ENCODE measurements around the gene NEUROG3.

NEUROG3 gene, protein sequence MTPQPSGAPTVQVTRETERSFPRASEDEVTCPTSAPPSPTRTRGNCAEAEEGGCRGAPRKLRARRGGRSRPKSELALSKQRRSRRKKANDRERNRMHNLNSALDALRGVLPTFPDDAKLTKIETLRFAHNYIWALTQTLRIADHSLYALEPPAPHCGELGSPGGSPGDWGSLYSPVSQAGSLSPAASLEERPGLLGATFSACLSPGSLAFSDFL

DNA sequence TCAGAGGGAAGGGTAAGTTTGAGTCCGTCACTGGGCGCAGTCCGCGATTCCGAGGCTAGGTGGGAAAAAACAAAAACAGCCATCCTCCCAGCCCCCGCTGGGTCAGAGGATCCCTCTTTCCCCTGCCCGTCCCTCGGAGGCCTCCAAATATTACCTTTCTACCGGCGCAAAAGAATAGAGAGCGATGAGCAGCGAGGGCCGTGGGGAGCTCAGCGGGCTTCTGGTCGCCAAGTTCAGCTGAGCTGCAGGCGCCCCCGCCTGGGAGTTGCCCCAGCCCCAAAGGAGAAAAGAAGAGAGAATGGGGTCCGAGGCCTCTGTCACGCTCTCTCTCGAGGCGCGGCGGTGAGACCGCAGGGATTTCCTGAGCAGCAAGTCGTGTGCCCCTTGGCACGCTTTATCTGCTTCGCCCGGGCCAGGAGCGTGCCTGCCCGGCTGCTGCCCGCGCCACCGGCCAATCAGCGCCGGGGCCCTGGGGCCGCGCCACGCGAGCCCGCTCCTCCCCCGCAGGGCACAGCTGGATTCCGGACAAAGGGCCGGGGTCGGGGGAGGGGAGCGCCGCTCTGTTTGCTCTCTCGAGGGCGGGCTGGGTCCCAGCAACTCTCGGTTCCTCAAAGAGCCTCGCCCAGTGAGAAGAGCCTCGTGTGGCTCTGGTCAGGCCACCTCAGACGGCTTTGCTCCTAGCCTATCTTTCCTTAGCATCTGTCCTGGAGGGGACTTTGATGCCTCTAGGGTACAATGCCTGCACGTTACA lies at the start of gene NEUROG3:
Gene NEUROG3 (minus strand): TSS at position 367 of the 751 bp plus-strand sequence. CDS start 379 bp downstream, outside the sequence.
- DNase-seq (ENCODE audit: low spot score), result no peak

DNA sequence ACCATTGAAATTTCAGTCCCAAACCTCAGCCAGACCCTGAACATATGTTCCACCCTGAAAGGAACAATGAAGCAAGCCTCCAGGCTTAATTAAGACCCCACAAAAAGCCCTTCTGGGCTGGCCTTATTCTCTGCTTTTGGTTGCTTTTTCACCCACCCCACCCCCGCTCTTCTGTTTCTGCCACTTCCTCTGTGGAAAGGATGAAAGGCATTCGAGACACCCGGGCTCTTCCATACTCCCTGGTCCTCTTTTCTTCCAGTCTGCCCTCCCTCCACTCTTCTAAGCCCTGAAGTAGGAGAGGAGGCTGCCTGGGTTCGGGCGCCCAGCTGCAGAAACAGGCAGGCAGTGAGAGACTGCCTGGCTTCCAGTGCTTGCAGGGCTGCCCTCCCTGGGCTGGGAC lies 47.4 kb upstream of the NEUROG3 start:
- no peak for DNase-seq (ENCODE audit: low spot score)

DNA sequence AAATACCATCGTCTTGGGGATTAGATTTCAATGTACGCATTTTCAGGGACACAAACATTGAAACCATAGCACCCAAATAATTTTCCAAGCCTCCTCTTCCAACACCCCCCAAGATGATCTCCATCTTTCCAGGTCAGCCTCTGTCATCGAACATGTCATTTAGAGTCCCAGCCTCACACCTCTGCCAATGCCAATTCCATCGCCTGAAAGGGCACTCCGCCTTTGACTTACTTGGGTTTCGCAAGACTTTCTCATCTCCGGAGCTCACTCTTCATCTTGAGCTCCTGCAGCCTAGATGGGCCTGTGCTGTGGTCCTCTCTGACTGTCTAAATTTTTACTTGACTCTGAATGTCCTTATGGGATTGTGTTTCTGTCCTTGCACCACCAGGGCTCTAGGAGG lies 46.4 kb upstream of the NEUROG3 start:
- DNase-seq (ENCODE audit: low spot score), result no peak

DNA sequence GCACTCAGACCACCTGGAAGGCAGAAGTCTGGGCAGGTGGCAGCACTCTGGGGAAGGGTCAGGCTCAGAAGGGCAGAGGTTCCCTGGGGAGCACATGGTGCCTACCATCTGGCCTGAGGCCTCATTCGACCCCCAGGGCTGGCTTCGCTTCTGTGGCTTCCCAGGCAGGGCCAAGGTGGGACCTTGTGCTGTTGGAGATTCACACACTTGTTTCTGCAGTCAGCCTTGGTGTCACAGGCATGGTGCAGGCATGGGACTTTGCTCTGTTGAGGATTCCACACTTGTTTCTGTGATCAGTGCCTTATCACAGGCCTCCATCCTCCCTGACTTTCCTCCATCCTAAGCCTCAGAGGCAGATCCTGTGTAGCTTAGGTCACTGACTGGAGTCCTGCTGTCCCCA lies 45.5 kb upstream of the NEUROG3 start:
- no peak for DNase-seq (ENCODE audit: low spot score)

DNA sequence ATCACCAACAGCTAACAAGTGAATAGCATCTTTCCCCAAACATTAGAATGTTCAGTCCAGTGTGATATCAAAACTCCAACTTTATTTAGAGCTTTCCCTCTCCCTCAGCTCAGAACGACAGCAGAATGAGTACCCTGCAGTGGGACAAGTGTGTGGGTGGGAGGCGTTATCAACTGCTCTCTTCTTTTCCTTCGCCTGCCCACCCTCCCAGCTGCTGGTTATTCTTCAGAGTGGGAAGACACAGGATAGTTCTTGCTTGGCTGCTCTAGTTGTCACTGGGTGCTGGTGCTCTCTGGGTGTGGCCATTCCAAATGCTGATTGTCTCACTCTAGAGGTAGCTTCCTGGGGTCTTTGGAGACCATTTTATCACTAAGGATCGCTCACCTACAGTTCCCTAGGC lies 43.1 kb upstream of the NEUROG3 start:
- no peak for DNase-seq (ENCODE audit: low spot score)

DNA sequence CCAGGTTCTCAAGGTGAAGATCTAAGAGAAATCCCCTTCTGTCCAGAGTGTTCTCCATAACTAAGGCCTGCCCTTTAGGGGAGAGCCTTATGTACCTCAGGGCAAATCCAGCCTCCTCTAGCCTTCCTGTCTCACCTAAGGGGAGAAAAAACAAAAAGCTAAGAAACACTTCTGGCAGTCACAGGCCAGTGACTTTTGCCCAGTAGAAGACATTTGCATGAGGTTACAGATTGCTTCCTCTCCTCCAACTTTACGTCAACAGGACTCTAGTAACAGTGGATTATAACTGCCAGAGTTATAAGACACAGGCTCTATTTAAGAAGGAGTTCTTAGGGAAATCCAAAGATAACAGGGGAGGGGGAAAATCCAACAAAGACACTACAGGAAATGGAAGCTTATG lies 40.9 kb upstream of the NEUROG3 start:
- DNase-seq (ENCODE audit: low spot score), result no peak

DNA sequence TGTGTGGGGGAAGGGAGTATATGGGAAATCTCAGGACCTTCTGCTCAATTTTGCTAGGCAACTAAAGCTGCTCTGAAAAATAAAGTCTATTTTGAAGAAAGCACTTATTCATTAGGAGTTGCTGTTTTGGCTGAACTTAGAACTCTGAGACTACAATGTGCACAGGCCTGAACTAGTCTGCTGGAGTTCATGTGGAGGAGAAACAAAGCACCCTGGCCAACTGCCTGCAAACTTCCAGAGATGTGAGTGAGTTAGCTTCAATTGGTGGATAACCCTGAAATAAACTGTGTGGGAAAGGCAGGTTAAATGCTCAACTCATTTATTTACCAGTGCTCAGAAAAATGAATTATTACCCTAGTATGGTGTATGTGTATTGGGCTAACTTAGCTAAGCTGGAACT lies 39.5 kb upstream of the NEUROG3 start:
- DNase-seq (ENCODE audit: low spot score), result no peak

DNA sequence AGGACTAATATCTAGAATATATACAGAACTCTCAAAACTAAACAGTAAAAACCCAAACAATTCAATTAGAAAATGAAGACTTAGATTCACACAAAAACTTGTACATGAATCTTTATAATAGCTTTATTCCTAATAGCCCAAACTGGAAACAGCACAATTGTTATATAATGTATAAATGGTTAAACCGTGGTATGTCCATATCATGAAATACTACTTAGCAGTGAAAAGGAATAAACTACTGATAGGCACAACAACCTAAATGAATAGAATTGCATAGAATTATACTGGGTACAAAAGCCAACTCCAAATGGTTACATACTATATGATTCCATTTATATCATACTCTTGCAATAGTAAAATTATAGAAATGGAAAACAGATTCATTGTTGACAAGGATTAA lies 35.9 kb upstream of the NEUROG3 start:
- no peak for DNase-seq (ENCODE audit: low spot score)

DNA sequence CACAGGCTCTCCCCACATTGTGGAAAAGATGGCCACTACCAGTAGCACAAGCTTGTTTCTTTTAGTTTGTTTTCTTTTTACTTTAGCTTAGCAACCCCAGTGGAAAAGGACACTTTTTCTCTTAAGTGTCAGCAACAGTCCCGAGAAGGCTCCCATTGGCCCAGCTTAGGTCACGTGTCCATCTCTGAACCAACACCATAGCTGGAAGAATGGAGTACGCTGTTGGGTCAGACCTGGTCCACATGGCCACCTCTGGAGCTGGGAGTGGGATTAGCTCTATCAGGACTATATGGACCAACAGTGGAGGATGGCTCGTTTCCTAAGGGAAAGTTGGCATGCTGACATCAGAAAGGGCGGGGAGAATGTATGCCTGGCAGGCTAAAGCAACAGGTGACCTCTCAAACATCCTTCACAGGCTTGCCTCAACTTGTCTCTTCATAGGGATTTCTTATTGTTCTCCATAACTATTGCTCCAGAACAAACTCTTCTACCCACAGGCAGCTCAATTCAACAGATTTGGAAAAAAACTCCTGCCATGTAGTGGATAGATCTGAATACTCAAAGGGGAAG lies 27.6 kb upstream of the NEUROG3 start:
- no peak for DNase-seq (ENCODE audit: low spot score)

DNA sequence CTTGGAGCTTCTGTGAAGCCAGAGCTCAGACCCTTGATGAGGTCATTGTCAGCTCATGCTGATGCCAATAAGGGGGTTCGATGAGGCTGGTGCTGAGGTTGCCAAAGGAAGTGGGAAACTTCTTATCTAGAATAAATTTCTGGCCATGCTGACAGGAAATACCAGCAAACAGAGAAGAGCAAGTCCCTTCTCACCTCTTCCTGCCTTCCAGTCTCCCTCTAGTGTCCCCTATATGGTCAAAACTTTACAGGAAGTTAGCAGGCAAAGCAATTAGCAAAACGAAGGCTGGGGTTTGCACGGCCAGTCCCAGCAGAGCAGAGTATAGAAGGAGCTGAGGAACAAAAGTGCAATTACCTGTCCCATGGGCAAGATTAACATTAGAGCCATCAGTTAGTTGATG lies 15.1 kb upstream of the NEUROG3 start:
- no peak for DNase-seq (ENCODE audit: low spot score)

DNA sequence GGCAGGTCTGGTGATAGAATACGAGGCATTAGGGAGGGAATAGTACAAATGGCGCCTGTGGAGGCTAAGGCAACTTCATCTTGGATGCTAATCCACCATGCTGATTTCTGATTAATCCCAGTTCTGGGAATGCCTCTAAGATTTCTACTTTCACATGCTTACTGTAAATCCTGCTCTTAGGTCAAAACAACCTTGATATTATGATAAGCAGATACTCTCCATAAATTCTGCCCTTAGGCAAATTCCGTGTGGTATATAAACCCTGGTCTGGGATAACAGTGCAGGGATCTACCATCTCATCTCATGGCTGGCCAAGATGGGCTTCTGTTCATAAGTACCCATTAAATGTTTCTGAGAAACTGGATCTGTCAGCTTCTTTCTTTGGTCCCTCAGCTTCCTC lies 11.4 kb upstream of the NEUROG3 start:
- no peak for DNase-seq (ENCODE audit: low spot score)

DNA sequence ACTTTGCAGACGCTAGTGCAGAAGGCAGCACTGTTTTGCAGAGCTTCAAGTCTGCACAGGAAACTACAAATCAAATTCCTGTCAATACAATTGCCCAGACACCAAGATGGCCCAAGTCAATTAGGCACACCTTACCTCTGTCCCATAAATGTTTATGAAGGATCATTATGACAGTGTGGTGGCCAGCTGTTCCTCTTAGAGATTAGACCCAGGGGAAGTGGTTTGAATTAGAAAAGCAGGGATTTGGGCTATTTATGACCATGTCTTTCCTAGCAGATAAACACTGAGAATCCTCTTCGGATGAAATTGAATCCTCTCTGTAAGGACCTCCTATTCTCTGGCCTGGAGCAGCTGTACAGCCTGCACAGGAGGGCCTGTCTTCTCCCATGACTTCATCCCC lies 9.9 kb upstream of the NEUROG3 start:
- DNase-seq (ENCODE audit: low spot score), result no peak

DNA sequence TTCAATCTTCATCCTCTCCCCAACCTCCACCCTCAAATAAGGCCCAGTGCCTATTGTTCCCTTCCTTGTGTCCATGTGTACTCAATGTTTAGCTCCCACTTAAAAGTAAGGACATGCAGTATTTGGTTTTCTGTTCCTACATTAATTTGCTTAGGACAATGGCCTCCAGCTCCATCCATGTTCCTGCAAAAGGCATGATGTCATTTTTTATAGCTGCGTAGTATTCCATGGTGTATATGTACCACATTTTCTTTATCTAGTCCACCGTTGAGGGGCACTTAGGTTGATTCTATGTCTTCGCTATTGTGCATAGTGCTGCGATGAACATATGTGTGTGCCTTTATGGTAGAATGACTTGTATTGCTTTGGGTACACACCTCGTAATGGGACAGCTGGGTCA lies 7.2 kb upstream of the NEUROG3 start:
- DNase-seq (ENCODE audit: low spot score), result no peak

DNA sequence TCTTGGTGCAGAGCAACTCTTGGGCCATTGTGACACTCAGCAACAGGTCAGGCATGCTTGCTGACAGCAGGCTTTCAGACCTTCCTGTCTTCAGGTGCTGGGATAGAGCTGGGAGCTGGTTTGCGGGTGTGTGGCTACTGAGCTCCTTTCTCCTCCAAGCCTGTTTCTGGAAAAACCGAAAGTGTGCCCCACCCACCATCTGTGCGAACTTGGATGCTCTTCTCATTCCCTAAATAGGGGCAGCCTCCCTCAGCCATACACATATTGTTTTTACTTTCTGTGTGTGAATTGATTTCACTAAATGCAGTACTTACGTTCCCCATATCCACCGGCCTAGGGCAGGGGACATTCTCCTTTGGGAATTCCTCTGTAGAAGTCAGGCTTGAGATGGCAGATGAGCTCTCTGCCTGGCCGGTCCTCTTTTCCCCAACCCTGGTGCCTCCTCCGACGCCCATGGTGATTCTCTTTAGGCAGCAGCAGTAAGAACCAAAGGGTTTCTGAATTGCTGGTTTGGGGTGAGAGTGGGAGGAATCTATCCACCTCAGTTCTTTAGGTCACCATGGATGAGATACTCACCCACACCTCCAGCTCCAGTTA lies 6.3 kb upstream of the NEUROG3 start:
- DNase-seq (ENCODE audit: low spot score), result no peak

DNA sequence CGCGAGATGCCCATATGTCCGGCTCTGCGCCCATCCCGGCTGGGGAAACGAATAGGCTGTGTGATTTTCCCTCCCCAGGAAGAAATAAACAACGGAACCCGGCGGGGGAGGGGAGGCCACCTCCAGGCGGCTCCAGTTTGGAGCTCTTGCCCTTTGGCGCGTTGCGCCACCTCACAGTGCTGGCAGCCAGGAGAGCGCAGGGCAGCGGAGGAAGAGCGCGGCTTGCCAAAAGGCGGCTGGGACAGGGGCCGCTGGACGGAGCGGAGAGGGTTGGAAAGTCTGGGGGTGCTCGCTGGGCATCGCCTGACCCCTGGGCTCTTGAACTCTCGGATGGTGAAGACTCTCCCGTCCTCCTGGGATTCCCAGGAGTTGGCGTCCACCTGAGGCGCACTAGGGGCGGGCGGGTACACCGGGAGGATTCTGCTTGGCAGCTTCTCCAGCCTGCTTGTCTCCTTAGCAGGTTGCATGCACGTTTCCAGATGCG lies 5.3 kb upstream of the NEUROG3 start:
- DNase-seq (ENCODE audit: low spot score), result no peak

DNA sequence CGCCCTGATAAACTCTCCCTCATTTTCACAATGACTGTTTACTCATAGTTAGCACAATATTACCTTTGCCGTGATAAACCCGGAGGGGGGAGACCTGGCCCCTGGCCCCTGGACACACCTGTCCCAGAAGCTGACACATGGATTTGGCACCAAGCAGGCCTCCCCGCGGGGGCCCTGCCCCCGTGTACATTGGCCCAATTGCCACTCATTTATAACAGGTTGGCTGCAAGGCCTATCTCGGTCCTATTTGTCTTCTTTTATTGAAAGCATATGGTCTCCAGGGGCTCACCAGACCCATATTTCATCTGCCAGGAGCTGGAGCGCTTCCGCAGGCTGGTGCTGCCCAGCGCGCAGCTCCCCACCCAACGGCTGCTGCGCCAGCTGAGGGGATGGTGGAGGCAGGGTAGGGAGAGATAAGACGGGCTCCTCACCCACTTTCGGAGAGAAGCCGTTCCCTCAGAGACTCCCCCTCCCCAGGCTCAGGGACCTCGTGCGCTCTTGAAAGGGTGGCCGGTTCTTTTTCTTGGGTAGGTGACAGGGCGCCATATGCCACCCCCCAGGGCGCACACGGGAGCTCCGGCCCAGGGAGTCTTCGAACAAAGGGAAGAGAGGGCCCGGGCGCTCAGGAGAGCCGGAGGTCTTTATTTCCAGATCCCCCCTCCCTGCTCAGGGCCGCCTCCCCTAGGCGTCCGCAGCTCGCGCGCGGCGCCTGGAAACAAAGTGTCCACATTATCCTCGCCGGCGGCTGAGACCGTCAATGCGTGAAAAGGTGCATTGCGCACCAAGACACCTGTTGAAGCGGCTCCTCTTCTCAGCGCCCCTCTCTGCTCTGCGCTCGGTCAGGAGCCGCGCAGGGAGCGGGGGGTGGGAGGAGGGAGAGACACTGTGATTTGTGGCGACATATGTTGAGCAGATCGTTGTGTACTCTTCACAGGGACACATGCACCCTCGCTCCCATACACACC lies 4.3 kb upstream of the NEUROG3 start:
- DNase-seq (ENCODE audit: low spot score), result no peak

DNA sequence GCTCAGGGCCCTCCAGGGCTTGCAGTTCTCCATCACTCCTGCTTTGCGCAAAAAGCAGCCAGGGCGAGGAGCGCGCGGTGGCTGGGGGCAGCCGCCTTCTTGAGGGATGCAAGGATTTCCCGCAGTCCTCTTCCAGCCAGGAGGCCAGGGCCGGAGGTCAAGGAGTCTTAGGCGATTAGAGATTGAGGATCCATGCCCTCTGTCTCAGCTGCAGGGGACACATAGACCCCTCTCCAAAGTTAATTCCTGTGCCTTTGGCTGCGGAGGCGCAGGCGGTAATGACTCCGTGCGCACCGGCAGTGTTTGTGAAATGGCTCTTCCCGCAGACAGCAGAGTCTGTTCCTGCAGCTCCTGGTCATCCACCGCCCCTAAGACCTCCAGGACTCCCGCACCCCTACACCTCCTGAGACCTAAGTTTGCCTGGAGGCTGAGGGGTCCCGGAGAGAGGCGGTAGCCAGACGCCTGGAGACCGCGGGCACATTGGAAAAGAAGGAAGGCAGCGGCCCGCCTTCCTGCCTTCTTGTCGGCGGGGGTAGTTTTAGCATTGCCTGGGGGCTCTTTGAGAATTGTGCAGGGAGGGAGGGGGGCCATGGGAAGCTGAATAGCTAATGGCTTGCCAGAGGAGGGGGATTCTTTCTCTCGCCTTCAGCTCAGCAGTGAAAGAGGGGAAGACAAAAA lies 3.3 kb upstream of the NEUROG3 start:
- no peak for DNase-seq (ENCODE audit: low spot score)

DNA sequence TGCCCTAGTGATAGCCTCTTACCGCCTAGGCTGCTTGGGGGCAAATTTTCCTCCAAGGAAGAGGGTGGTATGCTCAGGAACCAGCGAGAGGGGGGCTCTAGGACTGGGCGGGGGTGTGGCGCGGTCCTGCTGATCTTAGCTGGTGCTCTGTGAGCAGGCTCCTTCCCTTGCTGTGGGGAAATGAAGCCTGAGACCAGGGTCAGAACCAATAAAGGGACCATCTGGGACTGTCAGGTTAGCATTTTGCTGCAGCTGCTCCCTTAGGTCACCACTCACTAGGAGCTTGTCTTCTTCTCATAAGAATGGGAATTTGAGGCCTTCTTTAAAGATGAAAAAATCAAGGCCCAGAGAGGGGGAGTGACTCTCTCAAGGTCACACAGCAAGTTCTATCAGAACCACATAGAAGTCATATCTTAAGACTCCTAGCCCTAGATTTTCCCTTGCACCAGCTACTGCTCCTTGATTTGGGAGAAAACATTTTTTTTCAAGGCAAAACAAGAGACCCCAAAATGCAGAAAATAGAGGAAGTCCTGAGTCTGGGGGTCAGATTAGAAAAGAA lies 2.0 kb upstream of the NEUROG3 start:
- DNase-seq (ENCODE audit: low spot score), result no peak

DNA sequence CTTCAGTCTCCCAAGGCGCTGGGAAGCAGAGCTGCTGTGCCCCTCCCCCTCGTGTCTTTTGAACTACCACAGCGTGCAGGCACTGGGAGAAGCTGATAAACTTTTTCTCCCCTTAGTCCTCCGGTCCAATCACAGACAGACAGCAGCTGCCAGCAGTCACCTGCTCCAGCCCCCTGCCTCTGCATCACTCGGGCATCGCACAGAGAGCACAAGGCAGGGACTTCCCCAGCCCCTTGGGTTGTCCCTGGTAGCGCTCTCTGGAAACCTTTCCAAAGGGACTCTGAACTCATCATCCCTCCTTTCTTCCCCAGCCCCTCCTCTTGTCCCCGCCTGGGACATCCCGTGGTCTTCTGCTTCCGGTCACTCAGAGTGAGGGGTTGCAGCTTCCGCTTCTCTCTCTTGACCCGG lies 1.4 kb upstream of the NEUROG3 start:
- DNase-seq (ENCODE audit: low spot score), result no peak

DNA sequence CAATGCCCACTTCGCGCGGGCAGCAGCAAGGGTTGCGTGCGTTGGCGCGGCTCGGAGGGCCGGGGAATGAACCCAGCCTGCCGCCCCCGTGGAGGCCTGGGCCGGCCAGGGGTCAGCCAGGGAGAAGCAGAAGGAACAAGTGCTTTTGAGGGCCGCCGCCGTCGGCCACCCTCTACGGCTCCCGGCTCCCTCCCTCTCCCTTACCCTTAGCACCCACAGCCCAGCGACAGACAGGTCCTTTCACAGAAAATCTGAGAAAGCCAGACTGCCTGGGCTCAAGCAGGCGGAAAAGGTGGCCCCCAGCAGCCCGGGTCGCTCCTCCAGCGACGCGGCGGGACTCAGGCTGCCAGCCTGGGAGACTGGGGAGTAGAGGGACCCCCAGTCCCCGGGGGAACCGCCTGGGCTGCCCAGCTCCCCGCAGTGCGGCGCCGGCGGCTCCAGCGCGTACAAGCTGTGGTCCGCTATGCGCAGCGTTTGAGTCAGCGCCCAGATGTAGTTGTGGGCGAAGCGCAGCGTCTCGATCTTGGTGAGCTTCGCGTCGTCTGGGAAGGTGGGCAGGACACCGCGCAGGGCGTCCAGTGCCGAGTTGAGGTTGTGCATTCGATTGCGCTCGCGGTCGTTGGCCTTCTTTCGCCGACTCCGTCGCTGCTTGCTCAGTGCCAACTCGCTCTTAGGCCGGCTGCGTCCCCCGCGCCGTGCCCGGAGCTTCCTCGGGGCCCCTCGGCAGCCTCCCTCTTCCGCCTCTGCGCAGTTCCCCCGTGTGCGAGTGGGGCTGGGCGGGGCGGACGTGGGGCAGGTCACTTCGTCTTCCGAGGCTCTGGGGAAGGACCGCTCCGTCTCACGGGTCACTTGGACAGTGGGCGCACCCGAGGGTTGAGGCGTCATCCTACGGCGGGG lies 815 bp downstream of the NEUROG3 start:
- DNase-seq (ENCODE audit: low spot score), result no peak
